AG09309 (cell line): ENCODE data around the gene KRAS.
A peak's percentile ranks its signal among the peaks of the same experiment; 100 is the strongest.

Source experiments
- DNase-seq: peaks from one replicate; pipeline ENCODE4 v3.0.0-alpha.2; 2010; ENCODE audit warnings: low read depth
- H3K4me3 ChIP-seq: 2 replicates; pipeline ENCODE4 v1.5.1; 2011; ENCODE audit warnings: mild to moderate bottlenecking, low read depth, low read length, moderate library complexity; ENCODE audit not compliant: control insufficient read depth
- TF ChIP-seq, protein P1 (sequence below): IDR thresholded peaks from 2 replicates; pipeline ENCODE4 v1.5.1; 2011; ENCODE audit warnings: mild to moderate bottlenecking, low read depth, low read length, inconsistent platforms; ENCODE audit not compliant: insufficient read depth, control insufficient read depth; ENCODE audit errors: missing control alignments

KRAS gene

DNA sequence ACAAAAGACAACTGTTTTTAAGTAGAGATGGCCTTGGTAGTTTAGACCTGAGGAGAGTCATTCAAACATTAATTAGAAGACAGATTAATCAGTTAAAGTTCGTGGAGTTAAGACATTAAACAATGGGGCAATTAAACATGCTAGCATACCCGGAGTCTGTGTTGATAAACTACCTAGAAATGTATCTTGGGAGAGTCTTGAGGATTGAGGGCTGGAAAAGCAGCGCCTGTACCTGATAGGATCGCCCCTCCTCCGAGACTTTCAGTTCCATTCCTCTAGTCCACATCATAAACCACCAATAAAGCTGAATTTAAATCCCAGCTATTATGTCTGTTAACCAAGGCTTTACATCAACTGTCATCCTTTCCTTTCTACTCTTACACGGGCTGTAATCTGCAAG is 1.0 kb upstream of the KRAS start:
- DNase-seq: no peak
- peak overlapping the region; percentile 92 for H3K4me3 ChIP-seq
- TF ChIP-seq, protein P1, sequence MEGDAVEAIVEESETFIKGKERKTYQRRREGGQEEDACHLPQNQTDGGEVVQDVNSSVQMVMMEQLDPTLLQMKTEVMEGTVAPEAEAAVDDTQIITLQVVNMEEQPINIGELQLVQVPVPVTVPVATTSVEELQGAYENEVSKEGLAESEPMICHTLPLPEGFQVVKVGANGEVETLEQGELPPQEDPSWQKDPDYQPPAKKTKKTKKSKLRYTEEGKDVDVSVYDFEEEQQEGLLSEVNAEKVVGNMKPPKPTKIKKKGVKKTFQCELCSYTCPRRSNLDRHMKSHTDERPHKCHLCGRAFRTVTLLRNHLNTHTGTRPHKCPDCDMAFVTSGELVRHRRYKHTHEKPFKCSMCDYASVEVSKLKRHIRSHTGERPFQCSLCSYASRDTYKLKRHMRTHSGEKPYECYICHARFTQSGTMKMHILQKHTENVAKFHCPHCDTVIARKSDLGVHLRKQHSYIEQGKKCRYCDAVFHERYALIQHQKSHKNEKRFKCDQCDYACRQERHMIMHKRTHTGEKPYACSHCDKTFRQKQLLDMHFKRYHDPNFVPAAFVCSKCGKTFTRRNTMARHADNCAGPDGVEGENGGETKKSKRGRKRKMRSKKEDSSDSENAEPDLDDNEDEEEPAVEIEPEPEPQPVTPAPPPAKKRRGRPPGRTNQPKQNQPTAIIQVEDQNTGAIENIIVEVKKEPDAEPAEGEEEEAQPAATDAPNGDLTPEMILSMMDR: no peak

DNA sequence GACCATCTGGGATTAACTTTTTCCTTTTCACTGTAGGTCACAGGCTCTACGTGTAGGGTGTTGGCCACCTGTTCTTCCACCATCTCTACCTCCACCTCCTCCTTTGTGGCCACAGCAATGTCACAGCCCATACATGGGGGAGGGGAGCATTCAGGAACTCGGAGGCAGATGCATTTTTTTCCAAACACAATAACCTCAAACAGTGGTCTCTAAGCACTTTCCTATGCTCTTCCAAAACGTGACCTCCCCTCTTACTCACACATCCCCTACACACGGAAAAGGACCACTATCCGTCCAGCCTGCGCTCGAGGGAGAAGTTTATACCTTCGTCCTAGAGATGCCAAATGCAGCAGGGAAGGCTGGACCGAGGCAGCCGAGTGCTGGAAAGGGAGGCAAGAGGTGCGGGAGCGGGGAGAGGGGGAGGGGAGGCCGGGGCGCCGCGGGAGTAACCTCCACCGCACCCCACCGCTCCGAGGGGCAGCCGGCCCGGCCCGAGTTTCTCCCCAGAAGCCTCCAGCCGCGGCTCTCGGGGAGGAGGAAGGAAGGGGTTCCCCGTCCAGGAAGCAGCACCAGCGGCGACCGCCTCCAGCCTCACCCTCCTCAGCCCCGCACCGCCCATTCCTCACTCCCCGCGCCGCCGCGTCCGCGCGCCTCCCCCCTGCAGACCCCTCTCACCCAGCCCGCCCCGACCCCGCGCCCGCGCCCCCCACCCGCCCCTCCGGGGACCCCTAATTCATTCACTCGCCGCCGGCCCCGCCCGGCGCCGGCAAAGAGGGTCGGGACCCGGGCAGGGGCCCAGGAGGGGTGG is 594 bp downstream of the KRAS start:
- TF ChIP-seq, protein P1: no peak
- no peak for DNase-seq
- H3K4me3 ChIP-seq: peak overlapping the region; percentile 92

DNA sequence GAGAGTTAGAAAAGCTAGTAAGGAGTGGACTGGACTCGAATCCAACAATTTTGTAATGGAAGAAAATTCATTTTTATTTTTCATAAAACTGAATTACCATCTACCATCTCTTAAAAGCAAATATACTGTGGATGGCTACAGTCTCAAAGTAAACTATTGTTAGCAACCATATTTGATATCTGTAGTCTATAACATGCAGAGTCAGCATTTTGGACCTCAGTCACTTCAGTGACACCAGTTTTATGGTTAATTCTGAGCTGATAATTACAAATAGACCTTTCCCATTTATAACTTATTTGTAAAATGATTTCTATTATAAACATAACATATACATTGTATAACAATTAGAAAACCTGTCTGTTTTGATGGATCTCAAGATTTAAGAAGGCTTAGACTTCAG is 2.0 kb downstream of the KRAS start:
- DNase-seq: no peak
- H3K4me3 ChIP-seq: no peak overlapping the region
- TF ChIP-seq, protein P1: no peak

DNA sequence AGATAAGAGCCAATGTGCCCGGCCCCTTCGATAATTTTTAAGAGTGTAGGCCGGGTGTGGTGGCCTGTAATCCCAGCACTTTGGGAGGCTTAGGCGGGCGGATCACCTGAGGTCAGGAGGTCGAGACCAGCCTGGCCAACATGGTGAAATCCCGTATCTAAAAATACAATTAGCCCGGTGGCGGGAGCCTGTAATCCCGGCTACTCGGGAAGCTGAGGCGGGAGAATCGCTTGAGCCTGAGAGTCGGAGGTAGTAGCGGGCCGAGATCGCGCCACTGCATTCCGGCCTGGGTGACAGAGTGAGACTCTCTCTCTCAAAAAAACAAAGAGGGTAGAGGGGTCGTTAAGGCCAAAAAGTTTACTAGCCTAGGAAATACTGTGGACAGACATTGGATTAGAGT is 2.6 kb downstream of the KRAS start:
- H3K4me3 ChIP-seq: no peak overlapping the region
- TF ChIP-seq, protein P1: no peak
- no peak for DNase-seq

DNA sequence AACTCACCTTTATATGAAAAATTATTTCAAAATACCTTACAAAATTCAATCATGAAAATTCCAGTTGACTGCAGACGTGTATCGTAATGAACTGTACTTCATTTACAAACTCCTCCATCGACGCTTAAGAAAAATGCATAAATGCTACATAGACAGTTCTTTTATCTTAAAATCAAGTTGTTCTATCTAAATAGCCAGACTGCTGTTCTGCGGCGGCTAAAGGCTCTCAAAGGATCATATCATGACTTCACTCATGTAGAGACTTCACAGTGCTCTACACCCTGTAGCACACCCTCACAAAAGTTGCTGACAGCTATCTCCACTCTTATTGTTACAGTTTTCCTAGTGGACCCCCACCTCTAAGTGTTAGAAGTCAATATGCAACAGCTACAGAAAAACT is 5.2 kb downstream of the KRAS start:
- TF ChIP-seq, protein P1: no peak
- no peak for DNase-seq
- no peak overlapping the region for H3K4me3 ChIP-seq

DNA sequence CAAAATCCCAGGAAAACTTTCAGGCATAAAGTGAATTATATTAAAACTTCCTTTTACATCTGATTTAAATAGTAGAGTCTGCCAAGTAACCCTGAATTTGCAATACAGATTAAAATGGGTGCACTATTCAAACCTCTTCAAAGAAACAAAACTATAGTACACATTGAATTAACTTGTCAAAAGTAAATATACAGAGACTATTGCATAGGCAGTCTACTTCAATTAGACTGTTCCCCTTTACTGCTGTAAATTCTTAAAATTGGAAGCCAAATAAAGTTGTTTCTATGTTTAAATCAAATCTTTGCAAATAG is 7.1 kb downstream of the KRAS start:
- TF ChIP-seq, protein P1: no peak
- H3K4me3 ChIP-seq: no peak overlapping the region
- DNase-seq: no peak
